ENCODE measurements around the gene OPA1.
"Not testable (repeated sequence)": the region's sequence is repeated elsewhere in the genome, so short reads cannot be mapped to it uniquely, and the experiment has no call there.

Gene OPA1

GRCh38 chr3:193593668-193594030 is 641 bp downstream of the OPA1 start:
- Histone ChIP-seq H3K27ac (ENCODE audit: low read length) (no peak overlapping the region), H3K9me3 (ENCODE audit: insufficient read depth, low read depth, low read length) (no peaks in the 10 kb centered on the region), H3K4me3 (ENCODE audit: low read length) (peak overlapping the region; percentile 85), H3K9ac (ENCODE audit: low read depth, low read length) (peak overlapping the region; percentile 75), H3K36me3 (ENCODE audit: insufficient read depth, low read depth, low read length) (peaks cover 15% of the 10 kb centered on the region), H3K27me3 (ENCODE audit: insufficient read depth, low read length) (peaks cover 11% of the 10 kb centered on the region; the same call in 1 of the 2 replicates), H3K4me1 (ENCODE audit: insufficient read depth, low read length) (peaks cover 4% of the 10 kb centered on the region; the same call in 1 of the 2 replicates)

GRCh38 chr3:193594946-193595689 is 2.1 kb downstream of the OPA1 start:
- Histone ChIP-seq H3K36me3 (ENCODE audit: insufficient read depth, low read depth, low read length) (peaks cover 15% of the 10 kb centered on the region), H3K4me1 (ENCODE audit: insufficient read depth, low read length) (peaks cover 4% of the 10 kb centered on the region; the same call in 1 of the 2 replicates), H3K27me3 (ENCODE audit: insufficient read depth, low read length) (peaks cover 11% of the 10 kb centered on the region; the same call in 1 of the 2 replicates), H3K9ac (ENCODE audit: low read depth, low read length) (peak overlapping the region; percentile 75; the same call in 1 of the 2 replicates), H3K27ac (ENCODE audit: low read length) (no peak overlapping the region), H3K9me3 (ENCODE audit: insufficient read depth, low read depth, low read length) (no peaks in the 10 kb centered on the region), H3K4me3 (ENCODE audit: low read length) (peak overlapping the region; percentile 85)

GRCh38 chr3:193595939-193596487 is 3.0 kb downstream of the OPA1 start:
- no peak overlapping the region for H3K27ac ChIP-seq (ENCODE audit: low read length)
- H3K4me3 ChIP-seq (ENCODE audit: low read length): peak overlapping the region; percentile 37; the same call in 1 of the 2 replicates

DNA sequence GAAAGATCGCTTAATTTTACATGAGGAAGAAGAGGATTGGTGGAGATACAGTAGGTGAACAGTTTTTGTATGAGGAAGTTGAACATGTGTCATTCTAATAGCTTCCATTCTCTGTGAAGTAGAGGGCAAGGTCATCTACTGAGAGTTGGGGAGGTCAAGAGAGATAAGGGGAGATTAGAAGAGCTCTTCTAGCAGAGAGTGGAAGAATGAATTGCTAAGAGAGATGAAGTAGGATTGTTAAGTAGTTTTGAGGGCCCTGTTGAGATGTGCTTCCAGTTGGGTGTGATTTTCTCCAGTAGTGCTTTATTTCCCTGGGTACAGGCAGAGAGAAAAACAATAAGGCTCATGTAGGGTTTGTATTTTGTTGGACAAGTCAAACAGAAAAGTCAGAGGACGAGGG is 5.2 kb downstream of the OPA1 start:
- H3K4me1 ChIP-seq (ENCODE audit: insufficient read depth, low read length): peaks cover 4% of the 10 kb centered on the region; the same call in 1 of the 2 replicates
- no peaks in the 10 kb centered on the region for H3K9me3 ChIP-seq (ENCODE audit: insufficient read depth, low read depth, low read length)
- no peak overlapping the region for H3K9ac ChIP-seq (ENCODE audit: low read depth, low read length)
- H3K4me3 ChIP-seq (ENCODE audit: low read length): no peak overlapping the region
- H3K27me3 ChIP-seq (ENCODE audit: insufficient read depth, low read length): no peaks in the 10 kb centered on the region
- H3K36me3 ChIP-seq (ENCODE audit: insufficient read depth, low read depth, low read length): peaks cover 15% of the 10 kb centered on the region
- H3K27ac ChIP-seq (ENCODE audit: low read length): no peak overlapping the region

More at GRCh38 chr3:193595939-193596487, 3.0 kb downstream of the OPA1 start:
- Histone ChIP-seq H3K9ac (ENCODE audit: low read depth, low read length) (0 out of 2 replicates have a peak overlapping the region, but pooled peaks have one; percentile 10), H3K9me3 (ENCODE audit: insufficient read depth, low read depth, low read length) (no peaks in the 10 kb centered on the region), H3K4me1 (ENCODE audit: insufficient read depth, low read length) (peaks cover 4% of the 10 kb centered on the region; the same call in 1 of the 2 replicates), H3K27me3 (ENCODE audit: insufficient read depth, low read length) (peaks cover 11% of the 10 kb centered on the region; the same call in 1 of the 2 replicates), H3K36me3 (ENCODE audit: insufficient read depth, low read depth, low read length) (peaks cover 15% of the 10 kb centered on the region)

- H3K9ac ChIP-seq (ENCODE audit: low read depth, low read length): no peak overlapping the region
- H3K36me3 ChIP-seq (ENCODE audit: insufficient read depth, low read depth, low read length): peaks cover 19% of the 10 kb centered on the region
- no peaks in the 10 kb centered on the region for H3K27me3 ChIP-seq (ENCODE audit: insufficient read depth, low read length)
- H3K4me1 ChIP-seq (ENCODE audit: insufficient read depth, low read length): peaks cover 4% of the 10 kb centered on the region; the same call in 1 of the 2 replicates
- H3K4me3 ChIP-seq (ENCODE audit: low read length): no peak overlapping the region
- H3K27ac ChIP-seq (ENCODE audit: low read length): no peak overlapping the region
- no peaks in the 10 kb centered on the region for H3K9me3 ChIP-seq (ENCODE audit: insufficient read depth, low read depth, low read length)
Observed at GRCh38 chr3:193599393-193599792, 6.4 kb downstream of the OPA1 start.

DNA sequence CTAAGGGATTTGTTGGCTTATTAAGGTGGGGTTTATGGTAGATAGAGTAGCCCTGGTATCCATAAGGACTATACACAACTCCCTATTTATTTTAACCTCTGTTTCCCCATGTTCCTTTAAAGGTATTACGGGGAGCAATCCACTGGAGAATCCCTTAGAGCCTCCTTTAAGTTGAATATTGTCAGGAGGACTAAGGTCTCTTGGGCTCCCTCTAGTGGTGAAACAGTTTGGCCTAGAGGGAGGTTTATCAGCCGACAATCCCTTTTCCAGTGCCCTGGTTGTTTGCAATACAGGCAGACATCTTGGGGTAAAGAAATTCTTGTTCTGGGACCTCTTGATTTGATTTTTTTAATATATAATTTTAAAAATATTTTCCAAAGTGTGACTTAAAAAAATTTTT is 12.9 kb downstream of the OPA1 start:
- no peak overlapping the region for H3K9ac ChIP-seq (ENCODE audit: low read depth, low read length)
- 0 out of 2 replicates have a peak, but pooled peaks cover 3% of the 10 kb centered on the region for H3K36me3 ChIP-seq (ENCODE audit: insufficient read depth, low read depth, low read length)
- H3K27ac ChIP-seq (ENCODE audit: low read length): no peak overlapping the region
- H3K4me3 ChIP-seq (ENCODE audit: low read length): no peak overlapping the region
- no peaks in the 10 kb centered on the region for H3K9me3 ChIP-seq (ENCODE audit: insufficient read depth, low read depth, low read length)
- H3K27me3 ChIP-seq (ENCODE audit: insufficient read depth, low read length): no peaks in the 10 kb centered on the region
- H3K4me1 ChIP-seq (ENCODE audit: insufficient read depth, low read length): no peaks in the 10 kb centered on the region

GRCh38 chr3:193606892-193607291 is 13.9 kb downstream of the OPA1 start:
- H3K9me3 ChIP-seq (ENCODE audit: insufficient read depth, low read depth, low read length); H3K9ac ChIP-seq (ENCODE audit: low read depth, low read length); H3K27me3 ChIP-seq (ENCODE audit: insufficient read depth, low read length); H3K4me3 ChIP-seq (ENCODE audit: low read length); H3K36me3 ChIP-seq (ENCODE audit: insufficient read depth, low read depth, low read length); H3K4me1 ChIP-seq (ENCODE audit: insufficient read depth, low read length); H3K27ac ChIP-seq (ENCODE audit: low read length): not testable (repeated sequence)

DNA sequence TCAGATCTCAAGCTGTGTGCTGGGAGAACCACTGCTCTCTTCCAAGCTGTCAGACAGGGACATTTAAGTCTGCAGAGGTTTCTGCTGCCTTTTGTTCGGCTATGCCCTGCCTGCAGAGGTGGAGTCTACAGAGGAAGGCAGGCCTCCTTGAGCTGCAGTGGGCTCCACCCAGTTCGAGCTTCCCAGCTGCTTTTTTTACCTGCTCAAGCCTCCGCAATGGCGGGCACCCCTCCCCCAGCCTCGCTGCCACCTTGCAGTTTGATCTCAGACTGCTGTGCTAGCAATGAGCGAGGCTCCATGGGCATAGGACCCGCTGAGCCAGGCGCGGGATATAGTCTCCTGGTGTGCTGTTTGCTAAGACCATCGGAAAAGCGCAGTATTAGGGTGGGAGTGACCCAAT is 17.5 kb downstream of the OPA1 start:
- H3K27ac ChIP-seq (ENCODE audit: low read length); H3K9ac ChIP-seq (ENCODE audit: low read depth, low read length): not testable (repeated sequence)

GRCh38 chr3:193614430-193614829 is 21.4 kb downstream of the OPA1 start:
- no peak overlapping the region for H3K9ac ChIP-seq (ENCODE audit: low read depth, low read length)
- H3K36me3 ChIP-seq (ENCODE audit: insufficient read depth, low read depth, low read length): peaks cover 49% of the 10 kb centered on the region
- no peaks in the 10 kb centered on the region for H3K4me1 ChIP-seq (ENCODE audit: insufficient read depth, low read length)
- no peak overlapping the region for H3K27ac ChIP-seq (ENCODE audit: low read length)
- H3K9me3 ChIP-seq (ENCODE audit: insufficient read depth, low read depth, low read length): peaks cover 11% of the 10 kb centered on the region
- no peak overlapping the region for H3K4me3 ChIP-seq (ENCODE audit: low read length)
- H3K27me3 ChIP-seq (ENCODE audit: insufficient read depth, low read length): no peaks in the 10 kb centered on the region

More for the DNA sequence above, 17.5 kb downstream of the OPA1 start:
- H3K27me3 ChIP-seq (ENCODE audit: insufficient read depth, low read length); H3K4me3 ChIP-seq (ENCODE audit: low read length); H3K4me1 ChIP-seq (ENCODE audit: insufficient read depth, low read length): not testable (repeated sequence)
- Histone ChIP-seq H3K36me3 (ENCODE audit: insufficient read depth, low read depth, low read length) (peaks cover 12% of the 10 kb centered on the region), H3K9me3 (ENCODE audit: insufficient read depth, low read depth, low read length) (peaks cover 11% of the 10 kb centered on the region)

DNA sequence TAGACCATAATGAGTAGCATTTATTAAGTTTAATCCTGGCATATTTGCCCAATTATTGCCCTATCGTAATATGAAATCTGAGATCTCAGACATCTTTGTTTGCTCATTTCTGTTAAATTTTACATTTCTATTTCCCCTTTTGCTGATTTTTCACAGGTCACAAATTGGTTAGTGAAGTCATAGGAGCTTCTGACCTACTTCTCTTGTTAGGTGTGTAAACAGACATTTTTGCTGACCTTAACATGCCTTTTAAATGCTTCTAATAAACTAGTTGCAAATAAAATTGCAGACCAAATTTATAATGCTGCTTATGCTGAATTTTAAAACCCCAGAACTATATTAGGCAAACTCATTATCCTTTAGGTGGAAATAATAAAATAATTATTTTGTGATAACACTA is 24.6 kb downstream of the OPA1 start:
- H3K9me3 ChIP-seq (ENCODE audit: insufficient read depth, low read depth, low read length): peaks cover 4% of the 10 kb centered on the region
- H3K4me1 ChIP-seq (ENCODE audit: insufficient read depth, low read length): no peaks in the 10 kb centered on the region
- no peak overlapping the region for H3K4me3 ChIP-seq (ENCODE audit: low read length)
- H3K27me3 ChIP-seq (ENCODE audit: insufficient read depth, low read length): no peaks in the 10 kb centered on the region
- peaks cover 70% of the 10 kb centered on the region for H3K36me3 ChIP-seq (ENCODE audit: insufficient read depth, low read depth, low read length)
- H3K27ac ChIP-seq (ENCODE audit: low read length): no peak overlapping the region
- no peak overlapping the region for H3K9ac ChIP-seq (ENCODE audit: low read depth, low read length)

- H3K4me1 ChIP-seq (ENCODE audit: insufficient read depth, low read length): no peaks in the 10 kb centered on the region
- no peaks in the 10 kb centered on the region for H3K9me3 ChIP-seq (ENCODE audit: insufficient read depth, low read depth, low read length)
- no peaks in the 10 kb centered on the region for H3K27me3 ChIP-seq (ENCODE audit: insufficient read depth, low read length)
- H3K4me3 ChIP-seq (ENCODE audit: low read length): no peak overlapping the region
- H3K27ac ChIP-seq (ENCODE audit: low read length): no peak overlapping the region
- no peak overlapping the region for H3K9ac ChIP-seq (ENCODE audit: low read depth, low read length)
- peaks cover 74% of the 10 kb centered on the region for H3K36me3 ChIP-seq (ENCODE audit: insufficient read depth, low read depth, low read length)
Observed at GRCh38 chr3:193620057-193620456, 27.0 kb downstream of the OPA1 start.

- Histone ChIP-seq H3K9me3 (ENCODE audit: insufficient read depth, low read depth, low read length) (no peaks in the 10 kb centered on the region), H3K4me1 (ENCODE audit: insufficient read depth, low read length) (no peaks in the 10 kb centered on the region), H3K9ac (ENCODE audit: low read depth, low read length) (no peak overlapping the region), H3K27me3 (ENCODE audit: insufficient read depth, low read length) (no peaks in the 10 kb centered on the region), H3K27ac (ENCODE audit: low read length) (no peak overlapping the region), H3K4me3 (ENCODE audit: low read length) (no peak overlapping the region), H3K36me3 (ENCODE audit: insufficient read depth, low read depth, low read length) (peaks cover 68% of the 10 kb centered on the region)
Observed at GRCh38 chr3:193620650-193621049, 27.6 kb downstream of the OPA1 start.

All from iPS-20b (cell line).